Measurements from ENCODE around the gene KANTR. TPM values are rescaled to one million over a fixed set of nuclear protein-coding genes. Genes with fewer than 3 reads are reported as not detected.

KANTR gene
- total and polyA plus RNA-seq, 9 of the 15 experiments (the other 6 are each of a cell fraction or from before 2014, with no cell fraction given), result 1.0 to 5.7 (median 3.4) TPM

GRCh38 chrX:53093748-53094581, at the start of gene KANTR (continued):
- TF ChIP-seq TFE3 (CRISPR knock-in tag; IDR thresholded peaks at IDR 0.05), result peak; percentile 69; the same call in 1 of the 2 replicates
- TF ChIP-seq KHSRP (IDR thresholded peaks at IDR 0.05), result no peak
- no peak for TF ChIP-seq DACH1 (IDR thresholded peaks at IDR 0.05; ENCODE audit: partially characterized antibody)
- TF ChIP-seq FOXA3 (CRISPR knock-in tag; conservative IDR thresholded peaks at IDR 0.05 in 1 of 2, IDR thresholded peaks at IDR 0.05 in 1 of 2), result no peak
- no peak for TF ChIP-seq ILF3 (IDR thresholded peaks at IDR 0.05; ENCODE audit: borderline replicate concordance)
- TF ChIP-seq CCNT2 (IDR thresholded peaks at IDR 0.05; ENCODE audit: borderline replicate concordance, extremely low read depth, insufficient read length, low read depth, low read length), result no peak
- no peak for TF ChIP-seq HMG20A (CRISPR knock-in tag; conservative IDR thresholded peaks at IDR 0.05)
- TF ChIP-seq TAF1 (IDR thresholded peaks at IDR 0.05; ENCODE audit: control insufficient read depth, extremely low read depth, insufficient read depth, low read length, severe bottlenecking), result peak; percentile 24
- TF ChIP-seq SLC30A9 (CRISPR knock-in tag; IDR thresholded peaks at IDR 0.05), result no peak
- no peak for TF ChIP-seq E2F8 (IDR thresholded peaks at IDR 0.05; ENCODE audit: low read depth, partially characterized antibody)
- no peak for TF ChIP-seq ARHGAP35 (IDR thresholded peaks at IDR 0.05; ENCODE audit: partially characterized antibody)
- no peak for TF ChIP-seq ZBTB12 (CRISPR knock-in tag; IDR thresholded peaks at IDR 0.05)
- TF ChIP-seq PURB (CRISPR knock-in tag; IDR thresholded peaks at IDR 0.05; ENCODE audit: low read depth), result no peak
- no peak for TF ChIP-seq RBM22 (IDR thresholded peaks at IDR 0.05; ENCODE audit: low read depth, low read length, poor library complexity, severe bottlenecking)
- no peak for TF ChIP-seq SMARCE1 (IDR thresholded peaks at IDR 0.05)
- TF ChIP-seq ZNF592 (IDR thresholded peaks at IDR 0.05), result no peak
- no peak for TF ChIP-seq TAL1 (IDR thresholded peaks at IDR 0.05)
- no peak for TF ChIP-seq CCAR2 (IDR thresholded peaks at IDR 0.05; ENCODE audit: low read depth, low read length)

Data from K562 (cell line).